IMR-90 (cell line): ENCODE data around the gene EHHADH. TPM values are rescaled to one million over a fixed set of nuclear protein-coding genes. Genes with fewer than 3 reads are reported as not detected.

Experiments used
- ATAC-seq: fragments of 200-7000 bp; cut with Tn5 transposase; 2 replicates; pipeline ENCODE4 v1.9.1; 2020; ENCODE audit warnings: low read depth, mild to moderate bottlenecking, moderate library complexity
- BruUV-seq: library from RNA; stranded (reverse); fragments of 400-500 nt; replicated peaks from 2 replicates; lab custom pipeline; 2021; lab: Mats Ljungman, UMichigan
- CTCF ChIA-PET: fragments of 300-600 bp; formaldehyde crosslinking; extraction: SDS; loops from one replicate; lab custom pipeline; 2021; ENCODE audit warnings: antibody characterized with exemption; lab: Yijun Ruan, JAX
- POLR2A ChIA-PET: fragments of 300-600 bp; sonication (Branson Sonifier 250); formaldehyde crosslinking; loops from one replicate; lab custom pipeline; 2022; ENCODE audit warnings: antibody characterized with exemption; ENCODE audit not compliant: unreplicated experiment; lab: Charles Lee
- DNase-seq: peaks from one replicate; pipeline ENCODE4 v3.0.0; 2013
- H2AFZ ChIP-seq: replicated peaks from 2 replicates; pipeline ENCODE3; 2013; ENCODE audit warnings: low read length, mild to moderate bottlenecking; ENCODE audit not compliant: poor library complexity
- H2AK5ac ChIP-seq: 2 replicates; pipeline ENCODE4 v1.6.1; 2013; ENCODE audit warnings: low read depth, low read length, inconsistent platforms
- H2AK9ac ChIP-seq: replicated peaks from 2 replicates; pipeline ENCODE3; 2013; ENCODE audit warnings: mild to moderate bottlenecking, low read depth, low read length, moderate library complexity; ENCODE audit not compliant: poor library complexity
- H2BK120ac ChIP-seq: 2 replicates; pipeline ENCODE4 v1.6.1; 2013; ENCODE audit warnings: low read depth, low read length, inconsistent platforms
- H2BK15ac ChIP-seq: 3 replicates; pipeline ENCODE4 v1.6.1; 2013; ENCODE audit warnings: low read depth, low read length, inconsistent platforms
- H2BK20ac ChIP-seq: 2 replicates; pipeline ENCODE4 v1.6.1; 2013; ENCODE audit warnings: low read depth, mild to moderate bottlenecking, inconsistent platforms, low read length, moderate library complexity
- H2BK5ac ChIP-seq: 2 replicates; pipeline ENCODE4 v1.6.1; 2013; ENCODE audit warnings: mild to moderate bottlenecking, low read depth, low read length, inconsistent platforms; ENCODE audit not compliant: poor library complexity, severe bottlenecking
- H3K14ac ChIP-seq: replicated peaks from 2 replicates; pipeline ENCODE4 v1.6.1; 2013; ENCODE audit warnings: low read depth, low read length, inconsistent platforms
- H3K18ac ChIP-seq: 2 replicates; pipeline ENCODE4 v1.6.1; 2013; ENCODE audit warnings: low read depth, low read length, control low read depth
- H3K23ac ChIP-seq: 2 replicates; pipeline ENCODE4 v1.6.1; 2013; ENCODE audit warnings: low read depth, low read length, inconsistent platforms
- H3K27ac ChIP-seq: 2 replicates; pipeline ENCODE4 v1.5.1; 2013; ENCODE audit warnings: mild to moderate bottlenecking, control low read depth, low read length; ENCODE audit not compliant: insufficient read depth
- H3K27me3 ChIP-seq: 2 replicates; pipeline ENCODE4 v1.6.1; 2013; ENCODE audit warnings: low read length; ENCODE audit not compliant: control insufficient read depth, insufficient read depth
- H3K36me3 ChIP-seq: 2 replicates; pipeline ENCODE4 v1.6.1; 2013; ENCODE audit warnings: low read length, mixed read lengths; ENCODE audit not compliant: control insufficient read depth, insufficient read depth
- H3K4ac ChIP-seq: 2 replicates; pipeline ENCODE4 v1.6.1; 2013; ENCODE audit warnings: low read depth, low read length, inconsistent platforms
- H3K4me1 ChIP-seq: 2 replicates; pipeline ENCODE4 v1.6.1; 2013; ENCODE audit warnings: low read length, mixed read lengths; ENCODE audit not compliant: control insufficient read depth, insufficient read depth
- H3K4me2 ChIP-seq: 2 replicates; pipeline ENCODE4 v1.6.1; 2013; ENCODE audit warnings: low read depth, mild to moderate bottlenecking, control low read depth, low read length, moderate library complexity
- H3K4me3 ChIP-seq: 2 replicates; pipeline ENCODE4 v1.5.1; 2013; ENCODE audit warnings: low read depth, mild to moderate bottlenecking, control low read depth, low read length, moderate library complexity; ENCODE audit not compliant: insufficient read depth
- H3K56ac ChIP-seq: 2 replicates; pipeline ENCODE4 v1.6.1; 2013; ENCODE audit warnings: low read length, inconsistent platforms; ENCODE audit not compliant: insufficient read depth; ENCODE audit errors: extremely low read depth
- H3K79me1 ChIP-seq, 2 experiments: 2 replicates each; pipeline ENCODE4 v1.6.1; 2013; ENCODE audit warnings: low read length in 2 of 2, inconsistent platforms in 1 of 2, low read depth in 1 of 2
- H3K9ac ChIP-seq: 2 replicates; pipeline ENCODE4 v1.6.1; 2013; ENCODE audit warnings: low read depth, low read length, control low read depth
- H3K9me1 ChIP-seq: 2 replicates; pipeline ENCODE4 v1.6.1; 2013; ENCODE audit warnings: low read length, inconsistent platforms; ENCODE audit not compliant: insufficient read depth
- H3K9me3 ChIP-seq: 2 replicates; pipeline ENCODE4 v1.6.1; 2013; ENCODE audit warnings: low read length; ENCODE audit not compliant: control insufficient read depth, insufficient read depth
- H4K20me1 ChIP-seq: 2 replicates; pipeline ENCODE4 v1.6.1; 2013; ENCODE audit warnings: low read length, inconsistent platforms; ENCODE audit not compliant: insufficient read depth
- H4K5ac ChIP-seq: 2 replicates; pipeline ENCODE4 v1.6.1; 2013; ENCODE audit warnings: mild to moderate bottlenecking, low read depth, low read length, control low read depth
- H4K8ac ChIP-seq, 2 experiments: 2 replicates each; pipeline ENCODE4 v1.6.1; 2013; ENCODE audit warnings: low read depth in 2 of 2, low read length in 2 of 2, control low read depth in 1 of 2, inconsistent platforms in 1 of 2
- H4K91ac ChIP-seq: 2 replicates; pipeline ENCODE4 v1.6.1; 2013; ENCODE audit warnings: low read depth, low read length, inconsistent platforms; ENCODE audit not compliant: insufficient read depth
- BHLHE40 ChIP-seq: fragments of 150-350 bp; IDR thresholded peaks from 2 replicates; pipeline ENCODE4 v1.6.1; 2016; ENCODE audit warnings: mild to moderate bottlenecking, low read depth, low read length
- CEBPB ChIP-seq: IDR thresholded peaks from 2 replicates; pipeline ENCODE4 v1.6.1; 2012; ENCODE audit warnings: low read depth, low read length, improper control_type of control experiment
- CHD1 ChIP-seq: IDR thresholded peaks from 2 replicates; pipeline ENCODE4 v1.6.1; 2012; ENCODE audit warnings: low read depth, low read length, improper control_type of control experiment
- CTCF ChIP-seq: conservative IDR thresholded peaks from 2 replicates; pipeline ENCODE4 v1.5.1; 2012; ENCODE audit warnings: mild to moderate bottlenecking, low read depth, low read length, improper control_type of control experiment
- ELK1 ChIP-seq: fragments of 150-350 bp; IDR thresholded peaks from 2 replicates; pipeline ENCODE4 v1.6.1; 2016; ENCODE audit warnings: low read depth, mild to moderate bottlenecking, low read length, moderate library complexity, borderline replicate concordance
- MAZ ChIP-seq: IDR thresholded peaks from 2 replicates; pipeline ENCODE4 v1.6.1; 2012; ENCODE audit warnings: low read depth, mild to moderate bottlenecking, low read length, improper control_type of control experiment, moderate library complexity, borderline replicate concordance
- MXI1 ChIP-seq: IDR thresholded peaks from 2 replicates; pipeline ENCODE4 v1.6.1; 2012; ENCODE audit warnings: low read depth, mild to moderate bottlenecking, low read length, moderate library complexity, borderline replicate concordance
- NFE2L2 ChIP-seq: fragments of 150-350 bp; IDR thresholded peaks from 2 replicates; pipeline ENCODE4 v1.6.1; 2016; ENCODE audit warnings: low read depth, mild to moderate bottlenecking, low read length
- RCOR1 ChIP-seq: IDR thresholded peaks from 2 replicates; pipeline ENCODE4 v1.6.1; 2012; ENCODE audit warnings: mild to moderate bottlenecking, low read length, improper control_type of control experiment; ENCODE audit not compliant: insufficient replicate concordance
- RFX5 ChIP-seq: IDR thresholded peaks from 2 replicates; pipeline ENCODE4 v1.8.0; 2012; ENCODE audit warnings: low read depth, mild to moderate bottlenecking, low read length, moderate library complexity
- SMC3 ChIP-seq: fragments of 150-350 bp; IDR thresholded peaks from 2 replicates; pipeline ENCODE4 v1.6.1; 2016; ENCODE audit warnings: low read depth, mild to moderate bottlenecking, antibody characterized with exemption, low read length, moderate library complexity
- WGBS, 2 experiments: methylation state at CpG; one replicate each; pipeline versions ENCODE4 v1.1.5 to v1.1.7; 2013; ENCODE audit warnings: missing lambda C conversion rate in 2 of 2; ENCODE audit not compliant: insufficient read length in 1 of 2; ENCODE audit errors: extremely low coverage in 2 of 2; 5-methylcytosine and 5-hydroxymethylcytosine counted together
- dilution Hi-C: fragments of 300-500 bp; cut with HindIII; formaldehyde crosslinking; loops from one replicate; pipeline ENCODE4 v1.14.3; 2018; ENCODE audit warnings: low sequenced_read_pairs; ENCODE audit not compliant: unreplicated experiment
- in situ Hi-C: fragments of 300-500 bp; cut with MboI; formaldehyde crosslinking; loops from 3 replicates; pipeline ENCODE4 v1.14.3; 2019; ENCODE audit warnings: low sequenced_read_pairs, inconsistent platforms, mixed read lengths
- intact Hi-C: fragments of 100-400 bp; cut with micrococcal nuclease; formaldehyde crosslinking; loops from 2 replicates; pipeline ENCODE4 v1.10.0; 2022
- polyA plus RNA-seq, 3 experiments: library from polyadenylated mRNA; depleted of rRNA; stranded (reverse); fragments of >200 nt; gene quantifications; 2 replicates each; pipeline ENCODE4 v1.2.3, GENCODE V29; 2012; ENCODE audit warnings: low replicate concordance in 1 of 3
- total RNA-seq: library from RNA; depleted of rRNA; stranded (reverse); fragments of >200 nt; gene quantifications from 2 replicates; pipeline ENCODE4 v1.2.3, GENCODE V29; 2012

EHHADH gene
- total and polyA plus RNA-seq, 2 of the 4 experiments (the other 2 are of a cell fraction): 2.0 to 4.7 TPM

GRCh38 chr3:185257334-185257733 is 3.5 kb upstream of the EHHADH start:
- ChIA-PET CTCF (interaction anchor here (0.6 kb wide), 2 partner anchors 8 to 1497 kb away, joined by 3 to 5 read pairs; no protein-coding TSS in a partner anchor), POLR2A (no interaction called here)
- no peak overlapping the region for H3K27ac ChIP-seq
- H4K20me1 ChIP-seq: no peaks in the 10 kb centered on the region
- dilution Hi-C loops: no loop called here
- H3K4me3 ChIP-seq: no peak overlapping the region
- no peak overlapping the region for H2AFZ ChIP-seq
- no peak overlapping the region for H4K5ac ChIP-seq
- BruUV-seq: no TSS peak
- no peak overlapping the region for H4K8ac ChIP-seq
- no peak overlapping the region for H4K91ac ChIP-seq
- no peak overlapping the region for H2BK20ac ChIP-seq
- no peaks in the 10 kb centered on the region for H3K4me1 ChIP-seq
- in situ Hi-C loops: no loop called here
- no peak for ATAC-seq
- H3K79me1 ChIP-seq: no peaks in the 10 kb centered on the region
- H3K9me3 ChIP-seq: no peaks in the 10 kb centered on the region
- H2AK9ac ChIP-seq: no peak overlapping the region
- intact Hi-C loops: no loop called here
- H3K9ac ChIP-seq: no peak overlapping the region
- H3K4me2 ChIP-seq: no peak overlapping the region
- H3K4ac ChIP-seq: no peak overlapping the region
- TF ChIP-seq MAZ: no peak
- no peak for TF ChIP-seq ELK1
- no peak for TF ChIP-seq RCOR1
- no peak for TF ChIP-seq MXI1
- TF ChIP-seq CEBPB: no peak
- no peak for TF ChIP-seq SMC3
- no peak for TF ChIP-seq BHLHE40
- no peak for TF ChIP-seq RFX5
- no peak for TF ChIP-seq CHD1
- TF ChIP-seq NFE2L2: no peak
- no peak for TF ChIP-seq CTCF
- no peak overlapping the region for H2BK15ac ChIP-seq
- no peaks in the 10 kb centered on the region for H3K36me3 ChIP-seq
- no CpG with 5 or more reads among the region's 1 CpG for WGBS, 2 experiments
- H3K9me1 ChIP-seq: no peaks in the 10 kb centered on the region
- no peak overlapping the region for H3K14ac ChIP-seq
- no peak overlapping the region for H2BK5ac ChIP-seq
- H2BK120ac ChIP-seq: no peak overlapping the region
- H3K27me3 ChIP-seq: no peaks in the 10 kb centered on the region
- H3K56ac ChIP-seq: no peak overlapping the region
- H3K18ac ChIP-seq: no peak overlapping the region
- no peak overlapping the region for H2AK5ac ChIP-seq
- no peak overlapping the region for H3K23ac ChIP-seq
- DNase-seq: no peak
